Measurements from ENCODE around the gene TBX10. TPM values are rescaled to one million over a fixed set of nuclear protein-coding genes. Genes with fewer than 3 reads are reported as not detected.
A peak's percentile ranks its signal among the peaks of the same experiment; 100 is the strongest.

TBX10 gene
- total RNA-seq, 2 experiments from 2014 or later, result not detected

GRCh38 chr11:67654225-67654624, 14.7 kb upstream of the TBX10 start:
- Mint-ChIP-seq H3K4me3 (no peak overlapping the region), H3K27me3 (no peaks in the 10 kb centered on the region), H3K9me3 (no peaks in the 10 kb centered on the region), H3K36me3 (ENCODE audit: low read depth) (peaks cover 4% of the 10 kb centered on the region), H3K27ac (no peak overlapping the region), H3K4me1 (ENCODE audit: low read depth) (peaks cover 11% of the 10 kb centered on the region)
- ChIA-PET CTCF (interaction anchor here (3.9 kb wide), 1 partner anchor 25 kb away, joined by 15 read pairs; the partner anchor contains the start of gene NUDT8), POLR2A (no interaction called here)
- intact Hi-C loops (cut with DNase I, micrococcal nuclease), result loop anchor here in 1 of 2 experiments (10.0 kb wide), 1 partner anchor 299 kb away; the partner anchor contains the start of gene POLD4
- Histone ChIP-seq H3K4me1 (ENCODE audit: insufficient read depth, low read length) (peaks cover 13% of the 10 kb centered on the region), H3K9me3 (ENCODE audit: control insufficient read depth in 1 of 2, insufficient read depth in 1 of 2, low read length in 2 of 2) (no peaks in the 10 kb centered on the region), H3K27me3 (ENCODE audit: control insufficient read depth in 1 of 2, insufficient read depth in 2 of 2, low read length in 2 of 2) (no peaks in the 10 kb centered on the region), H3K36me3 (ENCODE audit: insufficient read depth, low read length) (no peaks in the 10 kb centered on the region), H3K4me3 (ENCODE audit: low read length) (no peak overlapping the region), H3K27ac (ENCODE audit: low read depth in 1 of 2, low read length in 2 of 2) (no peak overlapping the region)
- DNase-seq (no peak), ATAC-seq (ENCODE audit: poor library complexity) (no peak)
- TF ChIP-seq CTCF (IDR thresholded peaks at IDR 0.05), result no peak

GRCh38 chr11:67652965-67653845, 13.6 kb upstream of the TBX10 start:
- peaks cover 22% of the 10 kb centered on the region for H3K4me1 ChIP-seq (ENCODE audit: insufficient read depth, low read length)
- no peak for TF ChIP-seq CTCF (IDR thresholded peaks at IDR 0.05)
- no peaks in the 10 kb centered on the region for H3K27me3 Mint-ChIP-seq
- no peaks in the 10 kb centered on the region for H3K9me3 ChIP-seq (ENCODE audit: control insufficient read depth in 1 of 2, insufficient read depth in 1 of 2, low read length in 2 of 2)
- no peak overlapping the region for H3K4me3 ChIP-seq (ENCODE audit: low read length)
- ChIA-PET CTCF (no interaction called here), POLR2A (interaction anchor here (4.9 kb wide), 1 partner anchor 24 kb away, joined by 51 read pairs; the partner anchor contains the start of gene NUDT8)
- ATAC-seq (ENCODE audit: poor library complexity) (no peak), DNase-seq (no peak)
- H3K27ac ChIP-seq (ENCODE audit: low read depth in 1 of 2, low read length in 2 of 2), result no peak overlapping the region
- intact Hi-C loops (cut with DNase I, micrococcal nuclease), result loop anchor here in 1 of 2 experiments (10.0 kb wide), 1 partner anchor 298 kb away; the partner anchor contains the start of gene POLD4
- no peaks in the 10 kb centered on the region for H3K36me3 ChIP-seq (ENCODE audit: insufficient read depth, low read length)
- H3K4me1 Mint-ChIP-seq (ENCODE audit: low read depth), result peaks cover 14% of the 10 kb centered on the region
- H3K4me3 Mint-ChIP-seq, result no peak overlapping the region
- H3K27ac Mint-ChIP-seq, result no peak overlapping the region
- no peaks in the 10 kb centered on the region for H3K9me3 Mint-ChIP-seq
- no peaks in the 10 kb centered on the region for H3K27me3 ChIP-seq (ENCODE audit: control insufficient read depth in 1 of 2, insufficient read depth in 2 of 2, low read length in 2 of 2)
- H3K36me3 Mint-ChIP-seq (ENCODE audit: low read depth), result peaks cover 4% of the 10 kb centered on the region

DNA sequence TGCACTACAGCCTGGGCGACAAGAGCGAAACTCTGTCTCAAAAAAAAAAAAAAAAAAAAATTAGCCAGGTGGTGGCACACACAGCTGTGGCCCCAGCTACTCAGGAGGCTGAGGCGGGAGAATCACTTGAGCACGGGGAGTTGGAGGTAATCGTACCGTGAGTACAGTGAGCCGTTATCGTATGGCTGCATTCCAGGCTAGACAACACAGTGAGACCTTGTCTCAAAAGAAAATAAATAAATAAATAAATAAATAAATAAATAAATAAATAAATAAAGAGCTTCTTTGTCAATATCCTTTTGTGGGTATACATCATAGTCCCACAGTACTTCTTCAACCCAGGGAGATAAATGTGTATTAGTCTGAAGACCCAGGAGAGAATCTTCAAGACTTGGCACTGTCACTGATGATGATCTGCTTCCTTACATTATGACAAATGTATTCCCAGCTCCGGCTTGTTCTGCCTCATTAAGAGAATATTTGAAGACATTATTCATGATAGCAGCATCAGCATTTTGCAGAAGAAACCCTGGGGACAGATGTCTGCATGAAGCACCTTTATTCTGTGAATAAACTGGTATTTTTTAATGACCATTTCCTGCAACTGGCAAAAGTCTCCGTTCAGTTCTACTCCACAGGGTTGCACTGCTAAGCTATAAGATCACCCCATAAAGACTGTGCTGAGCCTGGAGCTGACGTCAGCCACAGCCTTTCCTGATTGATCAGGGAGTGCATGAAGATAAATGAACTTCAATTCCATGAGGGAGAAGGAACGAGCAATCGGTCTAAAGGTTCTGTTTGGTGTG, 12.6 kb upstream of the TBX10 start:
- TF ChIP-seq CTCF (IDR thresholded peaks at IDR 0.05), result no peak
- Histone ChIP-seq H3K4me1 (ENCODE audit: insufficient read depth, low read length) (peaks cover 32% of the 10 kb centered on the region), H3K27me3 (ENCODE audit: control insufficient read depth in 1 of 2, insufficient read depth in 2 of 2, low read length in 2 of 2) (no peaks in the 10 kb centered on the region), H3K9me3 (ENCODE audit: control insufficient read depth in 1 of 2, insufficient read depth in 1 of 2, low read length in 2 of 2) (no peaks in the 10 kb centered on the region), H3K27ac (ENCODE audit: low read depth in 1 of 2, low read length in 2 of 2) (no peak overlapping the region), H3K4me3 (ENCODE audit: low read length) (no peak overlapping the region), H3K36me3 (ENCODE audit: insufficient read depth, low read length) (no peaks in the 10 kb centered on the region)
- ATAC-seq (ENCODE audit: poor library complexity) (no peak), DNase-seq (no peak)
- H3K27me3 Mint-ChIP-seq, result no peaks in the 10 kb centered on the region
- H3K4me1 Mint-ChIP-seq (ENCODE audit: low read depth), result peaks cover 21% of the 10 kb centered on the region
- H3K4me3 Mint-ChIP-seq, result peak overlapping the region; percentile 27
- H3K9me3 Mint-ChIP-seq, result no peaks in the 10 kb centered on the region
- intact Hi-C loops (cut with DNase I, micrococcal nuclease), result loop anchor here in 1 of 2 experiments (10.0 kb wide), 1 partner anchor 297 kb away; the partner anchor contains the start of gene POLD4
- H3K27ac Mint-ChIP-seq, result peak overlapping the region; percentile 11
- ChIA-PET CTCF (interaction anchor here (0.6 to 2.7 kb wide), 3 partner anchors 15 to 33 kb away, joined by 3 to 9 read pairs (median 3); partner anchors contain the start of gene NUDT8), POLR2A (interaction anchor here (2.2 to 4.9 kb wide), 2 partner anchors 23 to 39 kb away, joined by 12 to 51 read pairs; partner anchors contain the start of gene NUDT8)
- peaks cover 4% of the 10 kb centered on the region for H3K36me3 Mint-ChIP-seq (ENCODE audit: low read depth)

All from CD4-positive, alpha-beta T cell (primary cell).